Prostate gland (tissue), 2 donors: Measurements from ENCODE around the gene ARID4A. TPM values are rescaled to one million over a fixed set of nuclear protein-coding genes. Genes with fewer than 3 reads are reported as not detected.

ENCODE experiments used
- DNase-seq: peaks from one replicate; pipeline ENCODE4 v3.0.0-alpha.2; 2019; ENCODE audit warnings: low spot score
- H3K27ac ChIP-seq, 2 donors: fragments of 200-600 bp; sonication (generic); 2 replicates each; pipeline ENCODE4 v1.5.1; 2017 to 2019
- H3K27me3 ChIP-seq: fragments of 200-600 bp; sonication (generic); replicated peaks from 2 replicates; pipeline ENCODE4 v1.5.1; 2019; ENCODE audit not compliant: insufficient read depth
- H3K36me3 ChIP-seq, 2 donors: fragments of 200-600 bp; sonication (generic); 1 replicate in 1 of 2; 2 replicates in 1 of 2; pipeline versions ENCODE4 v1.5.1 to v1.8.1; 2017 to 2019
- H3K4me1 ChIP-seq: fragments of 200-600 bp; sonication (generic); replicated peaks from 2 replicates; pipeline ENCODE4 v1.5.1; 2019
- H3K4me3 ChIP-seq, 2 donors: fragments of 200-600 bp; sonication (generic); 2 replicates each; pipeline ENCODE4 v1.5.1; 2017 to 2019
- H3K9me3 ChIP-seq: fragments of 200-600 bp; sonication (generic); 2 replicates; pipeline ENCODE4 v1.5.1; 2017
- CTCF ChIP-seq, 4 experiments: fragments of 200-600 bp in 2 of 4; fragments of 450-650 bp in 2 of 4; sonication (generic) in 2 of 4; IDR thresholded peaks; 1 replicate in 3 of 4; 2 replicates in 1 of 4; pipeline ENCODE4 v1.5.1; 2016 to 2019; ENCODE audit warnings: antibody characterized with exemption in 4 of 4, mild to moderate bottlenecking in 2 of 4, moderate library complexity in 2 of 4
- POLR2A ChIP-seq: fragments of 450-650 bp; IDR thresholded peaks from one replicate; pipeline ENCODE4 v1.6.1; 2016; ENCODE audit warnings: antibody characterized with exemption, mild to moderate bottlenecking
- POLR2AphosphoS5 ChIP-seq: sonication (generic); formaldehyde crosslinking; IDR thresholded peaks from one replicate; pipeline ENCODE4 v1.6.1; 2017; ENCODE audit warnings: antibody characterized with exemption
- WGBS: methylation state at CpG from one replicate; pipeline ENCODE4 v1.1.5; 2018; 5-methylcytosine and 5-hydroxymethylcytosine counted together
- intact Hi-C: fragments of 100-400 bp; cut with DNase I; formaldehyde crosslinking; loops from one replicate; pipeline ENCODE4 v1.14.2; 2022
- total RNA-seq, 2 donors: library from RNA; depleted of rRNA; stranded (reverse); fragments of >200 nt; gene quantifications; one replicate each; pipeline ENCODE4 v1.1.0, GENCODE V29; 2016

Gene ARID4A
- total RNA-seq, 2 donors from 2014 or later, result 10.0 to 14.8 TPM

GRCh38 chr14:58278177-58278576 is 20.2 kb upstream of the ARID4A start:
- TF ChIP-seq CTCF (IDR thresholded peaks at IDR 0.05), result no peak
- no peak for TF ChIP-seq POLR2AphosphoS5
- TF ChIP-seq POLR2A, result no peak
- no peak overlapping the region for H3K27ac ChIP-seq
- H3K36me3 ChIP-seq, result peaks cover 0 to 1% of the 10 kb centered on the region in 2 donors
- H3K27me3 ChIP-seq, result no peaks in the 10 kb centered on the region
- intact Hi-C loops, result no loop called here
- no peaks in the 10 kb centered on the region for H3K4me1 ChIP-seq
- no peak overlapping the region for H3K4me3 ChIP-seq
- no peak for DNase-seq
- WGBS, result 94% methylated on average over 8 of the region's 8 CpGs
- H3K9me3 ChIP-seq, result no peaks in the 10 kb centered on the region

GRCh38 chr14:58280954-58281787 is 17.2 kb upstream of the ARID4A start:
- intact Hi-C loops, result no loop called here

GRCh38 chr14:58281969-58282368 is 16.4 kb upstream of the ARID4A start:
- TF ChIP-seq CTCF (IDR thresholded peaks at IDR 0.05) (no peak), POLR2A (no peak), POLR2AphosphoS5 (no peak)

More at GRCh38 chr14:58280954-58281787, 17.2 kb upstream of the ARID4A start:
- H3K9me3 ChIP-seq, result no peaks in the 10 kb centered on the region
- DNase-seq, result peak; percentile 15
- H3K36me3 ChIP-seq, result no peaks in the 10 kb centered on the region
- WGBS, result 13% methylated on average over 4 of the region's 4 CpGs
- no peaks in the 10 kb centered on the region for H3K27me3 ChIP-seq
- no peak overlapping the region for H3K4me3 ChIP-seq
- H3K4me1 ChIP-seq, result no peaks in the 10 kb centered on the region
- peak overlapping the region; percentile 59 to 65 for H3K27ac ChIP-seq
- TF ChIP-seq CTCF (IDR thresholded peaks at IDR 0.05) (no peak), POLR2AphosphoS5 (no peak), POLR2A (no peak)

GRCh38 chr14:58282925-58283593 is 15.3 kb upstream of the ARID4A start:
- TF ChIP-seq POLR2AphosphoS5 (no peak), POLR2A (no peak), CTCF (IDR thresholded peaks at IDR 0.05) (no peak)
- Histone ChIP-seq H3K27ac (no peak overlapping the region), H3K9me3 (no peaks in the 10 kb centered on the region), H3K27me3 (no peaks in the 10 kb centered on the region), H3K36me3 (no peaks in the 10 kb centered on the region), H3K4me3 (no peak overlapping the region), H3K4me1 (no peaks in the 10 kb centered on the region)
- intact Hi-C loops, result no loop called here
- no peak for DNase-seq
- 69% methylated on average over 4 of the region's 4 CpGs for WGBS

More at GRCh38 chr14:58281969-58282368, 16.4 kb upstream of the ARID4A start:
- intact Hi-C loops, result no loop called here
- DNase-seq, result no peak
- Histone ChIP-seq H3K4me1 (no peaks in the 10 kb centered on the region), H3K27ac (peak overlapping the region in 1 of 2 donors; percentile 65), H3K4me3 (no peak overlapping the region), H3K27me3 (no peaks in the 10 kb centered on the region), H3K36me3 (no peaks in the 10 kb centered on the region), H3K9me3 (no peaks in the 10 kb centered on the region)
- 64% methylated on average over 3 of the region's 3 CpGs for WGBS
